HepG2 (cell line): ENCODE measurements around the gene TUBB4B. TPM values are rescaled to one million over a fixed set of nuclear protein-coding genes. Genes with fewer than 3 reads are reported as not detected.

Experiments
- ARID4A ChIP-seq: sonication (generic); formaldehyde crosslinking; IDR thresholded peaks from 2 replicates; pipeline ENCODE4 v1.5.0; 2020; ENCODE audit warnings: mild to moderate bottlenecking, missing genetic modification reagents, borderline replicate concordance
- GABPA ChIP-seq, 2 experiments: IDR thresholded peaks; 2 replicates each; pipeline ENCODE4 v1.6.1; 2011 to 2016; ENCODE audit warnings: low read depth in 2 of 2, low read length in 1 of 2, missing biosample characterization in 1 of 2, missing genetic modification characterization in 1 of 2
- GABPB1 ChIP-seq: IDR thresholded peaks from 2 replicates; pipeline ENCODE4 v1.6.1; 2016; ENCODE audit warnings: mild to moderate bottlenecking, missing genetic modification reagents, moderate library complexity, missing compliant biosample characterization
- HMGXB3 ChIP-seq: sonication (generic); formaldehyde crosslinking; IDR thresholded peaks from 2 replicates; pipeline ENCODE4 v1.4.0; 2020; ENCODE audit warnings: missing genetic modification reagents, borderline replicate concordance
- ISL2 ChIP-seq: sonication (generic); formaldehyde crosslinking; IDR thresholded peaks from 2 replicates; pipeline ENCODE4 v1.5.0; 2020; ENCODE audit warnings: missing genetic modification reagents
- MTF2 ChIP-seq: sonication (generic); formaldehyde crosslinking; IDR thresholded peaks from 2 replicates; pipeline ENCODE4 v1.5.0; 2020; ENCODE audit warnings: missing genetic modification reagents, borderline replicate concordance
- MYC ChIP-seq: sonication (generic); formaldehyde crosslinking; IDR thresholded peaks from 2 replicates; pipeline ENCODE4 v1.9.0; 2021; ENCODE audit warnings: missing genetic modification reagents, borderline replicate concordance
- NR2F6 ChIP-seq, 2 experiments: IDR thresholded peaks; 2 replicates each; pipeline ENCODE4 v1.6.1; 2016; ENCODE audit warnings: antibody characterized with exemption in 1 of 2, mild to moderate bottlenecking in 1 of 2
- PHF5A ChIP-seq: IDR thresholded peaks from one replicate; pipeline ENCODE4 v1.6.1; 2018; ENCODE audit warnings: low read depth, missing genetic modification reagents; ENCODE audit not compliant: unreplicated experiment
- POLR2AphosphoS2 ChIP-seq: IDR thresholded peaks from 2 replicates; pipeline ENCODE4 v1.6.1; 2011; ENCODE audit warnings: low read depth, low read length, improper control_type of control experiment
- SALL2 ChIP-seq: sonication (generic); formaldehyde crosslinking; IDR thresholded peaks from 2 replicates; pipeline ENCODE4 v1.8.1; 2023; ENCODE audit warnings: mild to moderate bottlenecking, missing genetic modification reagents, inconsistent platforms
- TFE3 ChIP-seq: IDR thresholded peaks from 2 replicates; pipeline ENCODE4 v1.6.1; 2016
- ZBTB2 ChIP-seq: sonication (generic); formaldehyde crosslinking; IDR thresholded peaks from 2 replicates; pipeline ENCODE4 v1.8.0; 2022; ENCODE audit warnings: low read depth, missing genetic modification reagents
- ZNF326 ChIP-seq: sonication (generic); formaldehyde crosslinking; IDR thresholded peaks from 2 replicates; pipeline ENCODE4 v1.4.0; 2020; ENCODE audit warnings: missing genetic modification reagents, borderline replicate concordance
- ZNF691 ChIP-seq: sonication (generic); formaldehyde crosslinking; IDR thresholded peaks from 2 replicates; pipeline ENCODE4 v1.4.0; 2020; ENCODE audit warnings: missing genetic modification reagents, low read depth, mild to moderate bottlenecking, borderline replicate concordance
- polyA plus RNA-seq, 8 experiments: library from polyadenylated mRNA; depleted of rRNA in 3 of 8; stranded (reverse) in 7 of 8; unstranded in 1 of 8; fragments of >200 nt; fragmentation: Illumina TruSeq in 4 of 8; extraction: Trizol in 4 of 8; gene quantifications; 2 replicates each; pipeline versions ENCODE4 v1.2.1 to v1.2.3, GENCODE V29; 2011 to 2016; ENCODE audit warnings: low read depth in 4 of 8, missing spikeins in 1 of 8, mixed read lengths in 1 of 8; ENCODE audit not compliant: insufficient read depth in 1 of 8
- total RNA-seq, 5 experiments: library from RNA; depleted of rRNA; stranded (reverse); fragments of >200 nt; fragmentation: Illumina TruSeq; extraction: Trizol; gene quantifications; 2 replicates each; pipeline ENCODE4 v1.2.3, GENCODE V29; 2016; ENCODE audit warnings: low read depth in 1 of 5

Gene TUBB4B
- total and polyA plus RNA-seq, 2 of the 13 experiments (the other 11 are each of a cell fraction or from before 2014, with no cell fraction given), result 182 to 412 TPM

GRCh38 chr9:137277329-137278041 is 36.4 kb downstream of the TUBB4B start, which contains the start of gene TOR4A (continued):
- TF ChIP-seq TFE3 (CRISPR knock-in tag) (peak; percentile 58), POLR2AphosphoS2 (no peak), ARID4A (CRISPR knock-in tag) (peak; percentile 87), GABPB1 (CRISPR knock-in tag) (peak; percentile 91), HMGXB3 (CRISPR knock-in tag) (peak; percentile 78; the same call in 1 of the 2 replicates), MTF2 (CRISPR knock-in tag) (peak; percentile 66; the same call in 1 of the 2 replicates), SALL2 (CRISPR knock-in tag) (peak; percentile 56; the same call in 1 of the 2 replicates), GABPA (IDR thresholded peaks at IDR 0.05; ENCODE audit: low read depth, low read length) (no peak), GABPA (CRISPR knock-in tag; IDR thresholded peaks at IDR 0.05; ENCODE audit: low read depth) (peak; percentile 90), MYC (no peak; the same call in none of the 2 replicates), PHF5A (CRISPR knock-in tag) (no peak), ZNF326 (CRISPR knock-in tag) (no peak), ISL2 (CRISPR knock-in tag) (0 out of 2 replicates have a peak, but pooled peaks have one; percentile 35), ZBTB2 (CRISPR knock-in tag) (peak; percentile 22; the same call in 1 of the 2 replicates), NR2F6 (IDR thresholded peaks at IDR 0.05) (peak; percentile 18; the same call in 1 of the 2 replicates), NR2F6 (CRISPR knock-in tag; IDR thresholded peaks at IDR 0.05) (peak; percentile 15; the same call in 1 of the 2 replicates), ZNF691 (CRISPR knock-in tag) (peak; percentile 68; the same call in 1 of the 2 replicates)
